IMR-90 (cell line): ENCODE results near the gene NOS1AP. TPM values are rescaled to one million over a fixed set of nuclear protein-coding genes. Genes with fewer than 3 reads are reported as not detected.

Experiments used
- ATAC-seq: fragments of 200-7000 bp; cut with Tn5 transposase; 2 replicates; pipeline ENCODE4 v1.9.1; 2020; ENCODE audit warnings: low read depth, mild to moderate bottlenecking, moderate library complexity
- BruUV-seq: library from RNA; stranded (reverse); fragments of 400-500 nt; replicated peaks from 2 replicates; lab custom pipeline; 2021; lab: Mats Ljungman, UMichigan
- CTCF ChIA-PET: fragments of 300-600 bp; formaldehyde crosslinking; extraction: SDS; loops from one replicate; lab custom pipeline; 2021; ENCODE audit warnings: antibody characterized with exemption; lab: Yijun Ruan, JAX
- POLR2A ChIA-PET: fragments of 300-600 bp; sonication (Branson Sonifier 250); formaldehyde crosslinking; loops from one replicate; lab custom pipeline; 2022; ENCODE audit warnings: antibody characterized with exemption; ENCODE audit not compliant: unreplicated experiment; lab: Charles Lee
- DNase-seq: peaks from one replicate; pipeline ENCODE4 v3.0.0; 2013
- H2AFZ ChIP-seq: replicated peaks from 2 replicates; pipeline ENCODE3; 2013; ENCODE audit warnings: low read length, mild to moderate bottlenecking; ENCODE audit not compliant: poor library complexity
- H2AK5ac ChIP-seq: 2 replicates; pipeline ENCODE4 v1.6.1; 2013; ENCODE audit warnings: low read depth, low read length, inconsistent platforms
- H2AK9ac ChIP-seq: replicated peaks from 2 replicates; pipeline ENCODE3; 2013; ENCODE audit warnings: mild to moderate bottlenecking, low read depth, low read length, moderate library complexity; ENCODE audit not compliant: poor library complexity
- H2BK120ac ChIP-seq: 2 replicates; pipeline ENCODE4 v1.6.1; 2013; ENCODE audit warnings: low read depth, low read length, inconsistent platforms
- H2BK15ac ChIP-seq: 3 replicates; pipeline ENCODE4 v1.6.1; 2013; ENCODE audit warnings: low read depth, low read length, inconsistent platforms
- H2BK20ac ChIP-seq: 2 replicates; pipeline ENCODE4 v1.6.1; 2013; ENCODE audit warnings: low read depth, mild to moderate bottlenecking, inconsistent platforms, low read length, moderate library complexity
- H2BK5ac ChIP-seq: 2 replicates; pipeline ENCODE4 v1.6.1; 2013; ENCODE audit warnings: mild to moderate bottlenecking, low read depth, low read length, inconsistent platforms; ENCODE audit not compliant: poor library complexity, severe bottlenecking
- H3K14ac ChIP-seq: replicated peaks from 2 replicates; pipeline ENCODE4 v1.6.1; 2013; ENCODE audit warnings: low read depth, low read length, inconsistent platforms
- H3K18ac ChIP-seq: 2 replicates; pipeline ENCODE4 v1.6.1; 2013; ENCODE audit warnings: low read depth, low read length, control low read depth
- H3K23ac ChIP-seq: 2 replicates; pipeline ENCODE4 v1.6.1; 2013; ENCODE audit warnings: low read depth, low read length, inconsistent platforms
- H3K27ac ChIP-seq: 2 replicates; pipeline ENCODE4 v1.5.1; 2013; ENCODE audit warnings: mild to moderate bottlenecking, control low read depth, low read length; ENCODE audit not compliant: insufficient read depth
- H3K27me3 ChIP-seq: 2 replicates; pipeline ENCODE4 v1.6.1; 2013; ENCODE audit warnings: low read length; ENCODE audit not compliant: control insufficient read depth, insufficient read depth
- H3K36me3 ChIP-seq: 2 replicates; pipeline ENCODE4 v1.6.1; 2013; ENCODE audit warnings: low read length, mixed read lengths; ENCODE audit not compliant: control insufficient read depth, insufficient read depth
- H3K4ac ChIP-seq: 2 replicates; pipeline ENCODE4 v1.6.1; 2013; ENCODE audit warnings: low read depth, low read length, inconsistent platforms
- H3K4me1 ChIP-seq: 2 replicates; pipeline ENCODE4 v1.6.1; 2013; ENCODE audit warnings: low read length, mixed read lengths; ENCODE audit not compliant: control insufficient read depth, insufficient read depth
- H3K4me2 ChIP-seq: 2 replicates; pipeline ENCODE4 v1.6.1; 2013; ENCODE audit warnings: low read depth, mild to moderate bottlenecking, control low read depth, low read length, moderate library complexity
- H3K4me3 ChIP-seq: 2 replicates; pipeline ENCODE4 v1.5.1; 2013; ENCODE audit warnings: low read depth, mild to moderate bottlenecking, control low read depth, low read length, moderate library complexity; ENCODE audit not compliant: insufficient read depth
- H3K56ac ChIP-seq: 2 replicates; pipeline ENCODE4 v1.6.1; 2013; ENCODE audit warnings: low read length, inconsistent platforms; ENCODE audit not compliant: insufficient read depth; ENCODE audit errors: extremely low read depth
- H3K79me1 ChIP-seq, 2 experiments: 2 replicates each; pipeline ENCODE4 v1.6.1; 2013; ENCODE audit warnings: low read length in 2 of 2, inconsistent platforms in 1 of 2, low read depth in 1 of 2
- H3K9ac ChIP-seq: 2 replicates; pipeline ENCODE4 v1.6.1; 2013; ENCODE audit warnings: low read depth, low read length, control low read depth
- H3K9me1 ChIP-seq: 2 replicates; pipeline ENCODE4 v1.6.1; 2013; ENCODE audit warnings: low read length, inconsistent platforms; ENCODE audit not compliant: insufficient read depth
- H3K9me3 ChIP-seq: 2 replicates; pipeline ENCODE4 v1.6.1; 2013; ENCODE audit warnings: low read length; ENCODE audit not compliant: control insufficient read depth, insufficient read depth
- H4K20me1 ChIP-seq: 2 replicates; pipeline ENCODE4 v1.6.1; 2013; ENCODE audit warnings: low read length, inconsistent platforms; ENCODE audit not compliant: insufficient read depth
- H4K5ac ChIP-seq: 2 replicates; pipeline ENCODE4 v1.6.1; 2013; ENCODE audit warnings: mild to moderate bottlenecking, low read depth, low read length, control low read depth
- H4K8ac ChIP-seq, 2 experiments: 2 replicates each; pipeline ENCODE4 v1.6.1; 2013; ENCODE audit warnings: low read depth in 2 of 2, low read length in 2 of 2, control low read depth in 1 of 2, inconsistent platforms in 1 of 2
- H4K91ac ChIP-seq: 2 replicates; pipeline ENCODE4 v1.6.1; 2013; ENCODE audit warnings: low read depth, low read length, inconsistent platforms; ENCODE audit not compliant: insufficient read depth
- BHLHE40 ChIP-seq: fragments of 150-350 bp; IDR thresholded peaks from 2 replicates; pipeline ENCODE4 v1.6.1; 2016; ENCODE audit warnings: mild to moderate bottlenecking, low read depth, low read length
- CEBPB ChIP-seq: IDR thresholded peaks from 2 replicates; pipeline ENCODE4 v1.6.1; 2012; ENCODE audit warnings: low read depth, low read length, improper control_type of control experiment
- FOS ChIP-seq: fragments of 150-350 bp; IDR thresholded peaks from 2 replicates; pipeline ENCODE4 v1.6.1; 2016; ENCODE audit warnings: low read depth, low read length
- MAZ ChIP-seq: IDR thresholded peaks from 2 replicates; pipeline ENCODE4 v1.6.1; 2012; ENCODE audit warnings: low read depth, mild to moderate bottlenecking, low read length, improper control_type of control experiment, moderate library complexity, borderline replicate concordance
- SMC3 ChIP-seq: fragments of 150-350 bp; IDR thresholded peaks from 2 replicates; pipeline ENCODE4 v1.6.1; 2016; ENCODE audit warnings: low read depth, mild to moderate bottlenecking, antibody characterized with exemption, low read length, moderate library complexity
- USF2 ChIP-seq: fragments of 150-350 bp; IDR thresholded peaks from 2 replicates; pipeline ENCODE4 v1.6.1; 2017; ENCODE audit warnings: mild to moderate bottlenecking, antibody characterized with exemption, low read length, low read depth
- WGBS, 2 experiments: methylation state at CpG; one replicate each; pipeline versions ENCODE4 v1.1.5 to v1.1.7; 2013; ENCODE audit warnings: missing lambda C conversion rate in 2 of 2; ENCODE audit not compliant: insufficient read length in 1 of 2; ENCODE audit errors: extremely low coverage in 2 of 2; 5-methylcytosine and 5-hydroxymethylcytosine counted together
- dilution Hi-C: fragments of 300-500 bp; cut with HindIII; formaldehyde crosslinking; loops from one replicate; pipeline ENCODE4 v1.14.3; 2018; ENCODE audit warnings: low sequenced_read_pairs; ENCODE audit not compliant: unreplicated experiment
- in situ Hi-C: fragments of 300-500 bp; cut with MboI; formaldehyde crosslinking; loops from 3 replicates; pipeline ENCODE4 v1.14.3; 2019; ENCODE audit warnings: low sequenced_read_pairs, inconsistent platforms, mixed read lengths
- intact Hi-C: fragments of 100-400 bp; cut with micrococcal nuclease; formaldehyde crosslinking; loops from 2 replicates; pipeline ENCODE4 v1.10.0; 2022
- polyA plus RNA-seq, 3 experiments: library from polyadenylated mRNA; depleted of rRNA; stranded (reverse); fragments of >200 nt; gene quantifications; 2 replicates each; pipeline ENCODE4 v1.2.3, GENCODE V29; 2012; ENCODE audit warnings: low replicate concordance in 1 of 3
- total RNA-seq: library from RNA; depleted of rRNA; stranded (reverse); fragments of >200 nt; gene quantifications from 2 replicates; pipeline ENCODE4 v1.2.3, GENCODE V29; 2012
- TF ChIP-seq, protein P1 (sequence below): fragments of 150-350 bp; IDR thresholded peaks from 2 replicates; pipeline ENCODE4 v1.6.1; 2016; ENCODE audit warnings: low read depth, mild to moderate bottlenecking, low read length, moderate library complexity, borderline replicate concordance

NOS1AP gene
- total and polyA plus RNA-seq, 2 of the 4 experiments (the other 2 are of a cell fraction), result 0.18 to 0.19 TPM

- H2BK20ac ChIP-seq, result no peak overlapping the region
- H2AFZ ChIP-seq, result no peak overlapping the region
- no peaks in the 10 kb centered on the region for H3K9me1 ChIP-seq
- no peak overlapping the region for H2BK120ac ChIP-seq
- no peak overlapping the region for H4K8ac ChIP-seq
- ATAC-seq (no peak), DNase-seq (no peak)
- intact Hi-C loops (no loop called here), in situ Hi-C loops (no loop called here), dilution Hi-C loops (no loop called here)
- H2BK5ac ChIP-seq, result no peak overlapping the region
- ChIA-PET CTCF (interaction anchor here (0.8 kb wide), 1 partner anchor 664 kb away, joined by 3 read pairs; no protein-coding TSS in a partner anchor), POLR2A (no interaction called here)
- H3K79me1 ChIP-seq, result no peaks in the 10 kb centered on the region
- no peak overlapping the region for H2AK9ac ChIP-seq
- no peaks in the 10 kb centered on the region for H3K36me3 ChIP-seq
- H3K4ac ChIP-seq, result no peak overlapping the region
- no TSS peak for BruUV-seq
- 0% methylated on average over 1 of the region's 4 CpGs; no CpG with 5 or more reads in 1 of the 2 experiments for WGBS, 2 experiments
- no peak overlapping the region for H4K5ac ChIP-seq
- no peak overlapping the region for H3K18ac ChIP-seq
- no peak overlapping the region for H3K23ac ChIP-seq
- H3K9me3 ChIP-seq, result no peaks in the 10 kb centered on the region
- no peak overlapping the region for H3K14ac ChIP-seq
- no peaks in the 10 kb centered on the region for H3K4me1 ChIP-seq
- H2AK5ac ChIP-seq, result no peak overlapping the region
- no peak overlapping the region for H3K4me2 ChIP-seq
- H3K56ac ChIP-seq, result no peak overlapping the region
- H3K9ac ChIP-seq, result no peak overlapping the region
- H3K27ac ChIP-seq, result no peak overlapping the region
- TF ChIP-seq, protein P1, sequence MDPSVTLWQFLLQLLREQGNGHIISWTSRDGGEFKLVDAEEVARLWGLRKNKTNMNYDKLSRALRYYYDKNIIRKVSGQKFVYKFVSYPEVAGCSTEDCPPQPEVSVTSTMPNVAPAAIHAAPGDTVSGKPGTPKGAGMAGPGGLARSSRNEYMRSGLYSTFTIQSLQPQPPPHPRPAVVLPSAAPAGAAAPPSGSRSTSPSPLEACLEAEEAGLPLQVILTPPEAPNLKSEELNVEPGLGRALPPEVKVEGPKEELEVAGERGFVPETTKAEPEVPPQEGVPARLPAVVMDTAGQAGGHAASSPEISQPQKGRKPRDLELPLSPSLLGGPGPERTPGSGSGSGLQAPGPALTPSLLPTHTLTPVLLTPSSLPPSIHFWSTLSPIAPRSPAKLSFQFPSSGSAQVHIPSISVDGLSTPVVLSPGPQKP, result no peak
- TF ChIP-seq FOS (no peak), BHLHE40 (no peak), USF2 (no peak), CEBPB (no peak), MAZ (no peak), SMC3 (no peak)
- no peak overlapping the region for H3K4me3 ChIP-seq
- peaks cover 3% of the 10 kb centered on the region; the same call in 1 of the 2 replicates for H3K27me3 ChIP-seq
- no peaks in the 10 kb centered on the region for H4K20me1 ChIP-seq
- no peak overlapping the region for H4K91ac ChIP-seq
- H2BK15ac ChIP-seq, result no peak overlapping the region
Observed at GRCh38 chr1:162182090-162182489, 112.6 kb downstream of the NOS1AP start.
